ENCODE data around the gene PAPPA2.

Gene PAPPA2

GRCh38 chr1:176499671-176500070 is 36.7 kb downstream of the PAPPA2 start:
- no peak for DNase-seq (ENCODE audit: low read depth in 2 of 2, low spot score in 1 of 2)

- DNase-seq (ENCODE audit: low read depth in 2 of 2, low spot score in 1 of 2), result no peak
Measured at GRCh38 chr1:176501599-176501998, 38.6 kb downstream of the PAPPA2 start.

- DNase-seq (ENCODE audit: low read depth in 2 of 2, low spot score in 1 of 2), result no peak
Measured at GRCh38 chr1:176504848-176505553, 42.0 kb downstream of the PAPPA2 start.

GRCh38 chr1:176512966-176513365 is 50.0 kb downstream of the PAPPA2 start:
- no peak for DNase-seq (ENCODE audit: low read depth in 2 of 2, low spot score in 1 of 2)

- DNase-seq (ENCODE audit: low read depth in 2 of 2, low spot score in 1 of 2), result no peak
Measured at GRCh38 chr1:176515310-176515709, 52.3 kb downstream of the PAPPA2 start.

GRCh38 chr1:176517484-176517883 is 54.5 kb downstream of the PAPPA2 start:
- DNase-seq (ENCODE audit: low read depth in 2 of 2, low spot score in 1 of 2), result no peak

GRCh38 chr1:176521211-176521610 is 58.2 kb downstream of the PAPPA2 start:
- no peak for DNase-seq (ENCODE audit: low read depth in 2 of 2, low spot score in 1 of 2)

- no peak for DNase-seq (ENCODE audit: low read depth in 2 of 2, low spot score in 1 of 2)
Measured at GRCh38 chr1:176522310-176522845, 59.4 kb downstream of the PAPPA2 start.

GRCh38 chr1:176529395-176530090 is 66.6 kb downstream of the PAPPA2 start:
- no peak for DNase-seq (ENCODE audit: low read depth in 2 of 2, low spot score in 1 of 2)

GRCh38 chr1:176531036-176531435 is 68.1 kb downstream of the PAPPA2 start:
- DNase-seq (ENCODE audit: low read depth in 2 of 2, low spot score in 1 of 2), result no peak

- DNase-seq (ENCODE audit: low read depth in 2 of 2, low spot score in 1 of 2), result no peak
Measured at GRCh38 chr1:176531921-176532897, 69.2 kb downstream of the PAPPA2 start.

- no peak for DNase-seq (ENCODE audit: low read depth in 2 of 2, low spot score in 1 of 2)
Measured at GRCh38 chr1:176533020-176533419, 70.0 kb downstream of the PAPPA2 start.

GRCh38 chr1:176536588-176536987 is 73.6 kb downstream of the PAPPA2 start:
- DNase-seq (ENCODE audit: low read depth in 2 of 2, low spot score in 1 of 2), result no peak

- no peak for DNase-seq (ENCODE audit: low read depth in 2 of 2, low spot score in 1 of 2)
Measured at GRCh38 chr1:176539018-176539417, 76.0 kb downstream of the PAPPA2 start.

- no peak for DNase-seq (ENCODE audit: low read depth in 2 of 2, low spot score in 1 of 2)
Measured at GRCh38 chr1:176540428-176540827, 77.5 kb downstream of the PAPPA2 start.

GRCh38 chr1:176541663-176542062 is 78.7 kb downstream of the PAPPA2 start:
- no peak for DNase-seq (ENCODE audit: low read depth in 2 of 2, low spot score in 1 of 2)

GRCh38 chr1:176542352-176542751 is 79.4 kb downstream of the PAPPA2 start:
- DNase-seq (ENCODE audit: low read depth in 2 of 2, low spot score in 1 of 2), result no peak

- DNase-seq (ENCODE audit: low read depth in 2 of 2, low spot score in 1 of 2), result no peak
Measured at GRCh38 chr1:176543360-176544129, 80.6 kb downstream of the PAPPA2 start.

GRCh38 chr1:176545034-176545639 is 82.2 kb downstream of the PAPPA2 start:
- no peak for DNase-seq (ENCODE audit: low read depth in 2 of 2, low spot score in 1 of 2)

- DNase-seq (ENCODE audit: low read depth in 2 of 2, low spot score in 1 of 2), result no peak
Measured at GRCh38 chr1:176546825-176547224, 83.8 kb downstream of the PAPPA2 start.
